ENCODE data around the gene FILIP1L. TPM values are rescaled to one million over a fixed set of nuclear protein-coding genes. Genes with fewer than 3 reads are reported as not detected.
A peak's percentile ranks its signal among the peaks of the same experiment; 100 is the strongest.
"Not testable (repeated sequence)": the region's sequence is repeated elsewhere in the genome, so short reads cannot be mapped to it uniquely, and the experiment has no call there.

Gene FILIP1L
- total RNA-seq, 1 donor from 2014 or later: 4.5 TPM

DNA sequence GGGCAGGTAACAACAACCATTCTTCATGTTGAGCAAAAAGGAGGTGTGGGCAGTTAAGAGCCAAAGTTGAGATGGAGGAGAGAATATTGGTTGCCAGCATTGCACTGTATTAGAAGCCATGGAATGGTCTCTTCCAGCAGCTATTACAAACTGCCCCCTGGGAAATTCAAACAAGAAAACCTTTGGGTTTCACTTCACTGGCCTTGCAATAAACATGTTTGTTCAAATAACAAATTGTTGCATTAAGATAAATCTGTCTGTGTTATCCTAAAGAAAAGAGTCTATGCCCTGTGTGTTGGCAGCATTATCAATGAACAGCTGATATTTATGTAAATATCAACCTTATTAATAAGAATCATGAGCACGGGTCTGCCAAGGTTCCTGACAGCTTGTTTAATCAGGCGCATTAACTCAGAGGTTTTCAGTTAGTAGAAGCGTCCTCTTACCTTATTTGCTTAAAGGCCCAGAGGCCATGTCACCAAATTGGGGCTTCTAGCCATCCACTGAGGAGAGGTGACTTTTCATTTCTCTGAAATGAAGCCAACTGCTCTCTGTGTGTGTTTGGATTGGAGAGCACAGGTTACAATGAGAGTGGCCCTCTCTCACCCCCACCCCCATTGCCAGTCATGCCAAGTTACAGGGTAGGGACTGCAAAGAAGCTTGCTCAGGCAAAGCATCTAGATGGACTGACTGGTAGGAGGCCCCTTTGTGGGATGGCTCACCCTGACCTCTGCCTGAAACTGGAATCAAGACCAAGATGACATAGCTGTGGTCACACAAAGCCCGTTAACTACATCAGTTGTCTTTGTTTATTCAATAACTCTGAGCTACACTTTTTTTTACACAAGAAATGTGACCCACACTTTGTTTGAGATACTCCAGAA lies 10.5 kb downstream of the FILIP1L start:
- no peaks in the 10 kb centered on the region for H3K27me3 Mint-ChIP-seq (ENCODE audit: low read depth)
- no peaks in the 10 kb centered on the region for H3K9me3 Mint-ChIP-seq
- H3K4me1 Mint-ChIP-seq (ENCODE audit: low read depth): peaks cover 44% of the 10 kb centered on the region
- no peak overlapping the region for H3K4me3 Mint-ChIP-seq (ENCODE audit: low read depth)
- intact Hi-C loops (cut with micrococcal nuclease): loop anchor here (2.0 kb wide), 1 partner anchor 13 kb away; no protein-coding TSS in a partner anchor
- peaks cover 50% of the 10 kb centered on the region for H3K36me3 Mint-ChIP-seq (ENCODE audit: low read depth)
- no peak for DNase-seq (ENCODE audit: low spot score)
- H3K27ac Mint-ChIP-seq: peak overlapping the region; percentile 72

DNA sequence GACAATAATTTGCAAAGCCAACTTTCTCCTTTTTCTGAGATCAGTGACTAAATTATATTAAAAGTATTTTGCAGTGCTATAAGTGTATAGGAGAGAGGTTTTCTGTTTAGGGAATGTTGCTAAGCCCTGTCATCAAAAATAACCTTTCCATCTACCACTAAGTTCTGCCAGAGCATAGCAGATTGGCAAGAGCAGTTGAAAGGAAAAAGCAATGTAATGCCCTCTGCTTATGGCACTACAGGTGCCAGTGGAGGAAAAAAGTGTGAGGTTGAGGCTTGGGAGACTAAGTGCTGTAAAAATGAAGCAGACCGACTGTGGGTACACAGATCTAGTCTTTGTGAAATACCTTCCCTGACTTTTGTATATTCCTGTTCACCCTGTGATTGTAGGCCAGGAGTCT lies 11.5 kb downstream of the FILIP1L start:
- Mint-ChIP-seq H3K27ac (no peak overlapping the region), H3K4me3 (ENCODE audit: low read depth) (no peak overlapping the region), H3K4me1 (ENCODE audit: low read depth) (peaks cover 38% of the 10 kb centered on the region), H3K27me3 (ENCODE audit: low read depth) (no peaks in the 10 kb centered on the region), H3K9me3 (no peaks in the 10 kb centered on the region), H3K36me3 (ENCODE audit: low read depth) (peaks cover 48% of the 10 kb centered on the region)
- no peak for DNase-seq (ENCODE audit: low spot score)
- intact Hi-C loops (cut with micrococcal nuclease): no loop called here

DNA sequence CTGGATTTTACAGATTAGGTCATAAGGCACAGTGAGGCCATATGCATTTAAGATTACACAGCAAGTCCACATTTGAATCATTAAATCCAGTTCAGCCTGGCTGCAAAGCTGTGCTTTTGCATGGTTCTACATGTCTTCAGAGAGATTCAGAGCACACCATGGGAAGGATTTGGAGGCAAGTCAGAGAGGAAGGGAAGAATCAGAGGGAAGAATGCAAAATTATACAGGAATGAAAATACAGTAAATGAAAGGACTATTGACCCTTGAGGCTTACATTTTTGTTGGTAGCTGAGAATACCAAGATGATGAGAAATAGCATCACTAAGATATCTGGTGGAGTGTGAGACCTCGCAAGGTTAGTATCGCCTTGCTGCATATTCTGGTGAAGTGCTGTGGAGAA lies 13.9 kb downstream of the FILIP1L start:
- DNase-seq (ENCODE audit: low spot score): no peak
- peaks cover 40% of the 10 kb centered on the region for H3K4me1 Mint-ChIP-seq (ENCODE audit: low read depth)
- no peak overlapping the region for H3K4me3 Mint-ChIP-seq (ENCODE audit: low read depth)
- H3K36me3 Mint-ChIP-seq (ENCODE audit: low read depth): peaks cover 38% of the 10 kb centered on the region
- H3K9me3 Mint-ChIP-seq: no peaks in the 10 kb centered on the region
- no peaks in the 10 kb centered on the region for H3K27me3 Mint-ChIP-seq (ENCODE audit: low read depth)
- intact Hi-C loops (cut with micrococcal nuclease): no loop called here
- no peak overlapping the region for H3K27ac Mint-ChIP-seq

DNA sequence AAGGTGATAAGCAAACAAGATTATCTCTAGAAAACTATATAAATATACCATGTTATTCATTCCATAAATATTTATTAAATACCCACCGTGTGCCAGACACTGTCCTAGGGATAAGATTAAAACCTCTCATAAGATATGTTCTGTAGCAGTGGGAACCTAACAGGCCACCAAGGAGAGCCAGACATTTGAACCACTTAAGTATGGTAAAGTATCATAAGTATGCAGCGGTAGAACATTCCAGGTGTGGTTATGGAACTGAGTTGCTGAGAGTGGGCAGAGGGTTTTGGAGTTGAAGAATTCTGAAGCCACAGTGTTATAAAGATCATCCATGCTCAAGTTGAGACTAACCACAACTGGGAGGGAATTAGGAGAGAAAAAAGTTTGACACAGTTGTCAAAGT lies 14.7 kb downstream of the FILIP1L start:
- Mint-ChIP-seq H3K4me1 (ENCODE audit: low read depth) (peaks cover 32% of the 10 kb centered on the region), H3K9me3 (no peaks in the 10 kb centered on the region), H3K27me3 (ENCODE audit: low read depth) (no peaks in the 10 kb centered on the region), H3K36me3 (ENCODE audit: low read depth) (peaks cover 33% of the 10 kb centered on the region), H3K4me3 (ENCODE audit: low read depth) (no peak overlapping the region), H3K27ac (no peak overlapping the region)
- DNase-seq (ENCODE audit: low spot score): no peak
- intact Hi-C loops (cut with micrococcal nuclease): no loop called here

DNA sequence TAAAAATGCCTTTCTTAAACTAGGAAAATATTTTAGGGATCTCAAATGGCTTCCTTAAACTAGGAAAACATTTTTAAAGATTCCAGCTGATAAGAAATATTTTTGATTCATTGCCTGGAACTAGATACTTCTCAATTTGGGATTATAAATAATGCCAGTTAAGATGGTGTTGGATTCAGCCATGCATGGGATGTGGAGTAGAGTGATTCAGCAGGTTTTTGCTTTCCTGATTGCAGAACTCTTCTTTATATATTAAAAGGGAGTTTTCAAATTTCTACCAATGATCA lies 15.6 kb downstream of the FILIP1L start:
- no peaks in the 10 kb centered on the region for H3K9me3 Mint-ChIP-seq
- H3K4me1 Mint-ChIP-seq (ENCODE audit: low read depth): peaks cover 27% of the 10 kb centered on the region
- H3K27me3 Mint-ChIP-seq (ENCODE audit: low read depth): no peaks in the 10 kb centered on the region
- no peak overlapping the region for H3K4me3 Mint-ChIP-seq (ENCODE audit: low read depth)
- no peak for DNase-seq (ENCODE audit: low spot score)
- peaks cover 25% of the 10 kb centered on the region for H3K36me3 Mint-ChIP-seq (ENCODE audit: low read depth)
- H3K27ac Mint-ChIP-seq: no peak overlapping the region
- intact Hi-C loops (cut with micrococcal nuclease): no loop called here

DNA sequence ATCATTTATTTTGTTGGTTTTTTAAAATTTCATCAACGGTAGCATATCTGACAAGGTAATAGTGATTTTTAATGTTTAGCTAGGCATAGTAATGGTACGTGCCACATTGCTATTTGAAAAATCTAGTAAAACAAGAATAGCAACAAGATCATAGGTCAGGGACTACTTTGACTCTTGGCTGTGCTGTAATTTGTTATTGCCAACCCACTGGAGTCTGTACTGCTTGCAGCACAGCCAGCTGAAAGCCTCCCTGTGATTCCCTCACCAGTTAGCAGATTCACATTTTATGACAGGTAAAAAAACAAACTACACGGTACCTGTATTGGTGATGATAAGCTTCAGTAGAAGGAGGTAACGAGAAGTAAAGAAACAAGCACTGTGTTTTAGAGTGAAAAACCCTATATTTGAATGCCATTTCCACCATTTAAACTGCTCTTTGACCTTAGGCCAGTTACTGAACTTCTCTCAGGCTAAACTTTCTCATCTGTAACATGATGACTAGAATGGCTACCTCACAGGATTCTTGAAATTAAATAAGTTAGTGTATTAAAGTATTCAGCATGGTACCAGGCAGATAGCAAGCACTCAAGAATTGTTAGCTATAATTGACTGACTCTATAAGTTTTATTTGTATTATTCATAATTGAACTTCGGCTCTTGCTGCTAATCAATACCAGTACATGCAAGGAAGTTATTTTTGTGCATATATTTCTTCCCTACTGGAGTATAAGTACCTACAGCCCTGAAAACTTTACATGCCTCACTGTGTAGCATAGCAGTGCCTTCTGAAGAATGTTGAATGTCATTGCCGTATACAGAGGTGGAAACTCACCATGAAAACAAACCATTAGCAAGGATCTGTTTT lies 16.1 kb downstream of the FILIP1L start:
- Mint-ChIP-seq H3K27me3 (ENCODE audit: low read depth) (no peaks in the 10 kb centered on the region), H3K4me1 (ENCODE audit: low read depth) (peaks cover 22% of the 10 kb centered on the region), H3K4me3 (ENCODE audit: low read depth) (no peak overlapping the region), H3K36me3 (ENCODE audit: low read depth) (peaks cover 19% of the 10 kb centered on the region), H3K9me3 (no peaks in the 10 kb centered on the region), H3K27ac (no peak overlapping the region)
- intact Hi-C loops (cut with micrococcal nuclease): no loop called here
- no peak for DNase-seq (ENCODE audit: low spot score)

DNA sequence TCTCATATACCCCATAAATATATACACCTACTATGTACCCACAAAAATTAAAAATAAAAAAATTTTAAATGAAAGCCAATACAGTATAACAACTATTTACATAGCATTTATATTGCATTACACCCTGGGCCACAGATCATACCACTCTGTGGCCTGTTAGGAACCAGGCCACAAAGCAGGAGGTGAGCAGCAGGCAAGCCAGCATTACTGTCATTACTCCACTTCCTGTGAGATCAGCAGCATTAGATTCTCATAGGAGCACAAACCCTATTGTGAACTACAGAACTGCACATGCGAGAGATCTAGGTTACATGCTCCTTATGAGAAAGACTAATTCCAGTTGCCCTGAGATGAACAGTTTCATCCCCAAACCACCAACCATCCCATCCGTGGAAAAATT lies 17.4 kb downstream of the FILIP1L start:
- Mint-ChIP-seq H3K9me3 (no peaks in the 10 kb centered on the region), H3K36me3 (ENCODE audit: low read depth) (peaks cover 12% of the 10 kb centered on the region), H3K4me1 (ENCODE audit: low read depth) (peaks cover 18% of the 10 kb centered on the region), H3K27ac (no peak overlapping the region), H3K4me3 (ENCODE audit: low read depth) (no peak overlapping the region), H3K27me3 (ENCODE audit: low read depth) (no peaks in the 10 kb centered on the region)
- no peak for DNase-seq (ENCODE audit: low spot score)
- intact Hi-C loops (cut with micrococcal nuclease): no loop called here

DNA sequence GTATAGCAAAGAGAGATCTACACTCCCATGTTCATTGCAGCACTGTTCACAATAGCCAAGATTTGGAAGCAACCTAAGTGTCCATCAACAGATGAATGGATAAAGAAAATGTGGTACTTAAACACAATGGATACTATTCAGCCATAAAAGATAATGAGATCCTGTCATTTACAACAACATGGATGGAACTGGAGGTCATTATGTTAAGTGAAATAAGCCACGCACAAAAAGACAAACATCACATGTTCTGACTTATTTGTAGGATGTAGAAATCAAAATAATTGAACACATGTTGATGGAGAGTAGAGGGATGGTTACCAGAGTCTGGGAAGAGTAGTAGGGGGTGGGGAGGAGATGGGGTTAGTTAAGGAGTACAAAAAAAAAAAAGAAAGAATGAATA lies 18.0 kb downstream of the FILIP1L start:
- H3K27ac Mint-ChIP-seq; intact Hi-C loops (cut with micrococcal nuclease); H3K27me3 Mint-ChIP-seq (ENCODE audit: low read depth); H3K9me3 Mint-ChIP-seq; H3K4me3 Mint-ChIP-seq (ENCODE audit: low read depth); DNase-seq (ENCODE audit: low spot score): not testable (repeated sequence)
- Mint-ChIP-seq H3K36me3 (ENCODE audit: low read depth) (peaks cover 11% of the 10 kb centered on the region), H3K4me1 (ENCODE audit: low read depth) (peaks cover 18% of the 10 kb centered on the region)

DNA sequence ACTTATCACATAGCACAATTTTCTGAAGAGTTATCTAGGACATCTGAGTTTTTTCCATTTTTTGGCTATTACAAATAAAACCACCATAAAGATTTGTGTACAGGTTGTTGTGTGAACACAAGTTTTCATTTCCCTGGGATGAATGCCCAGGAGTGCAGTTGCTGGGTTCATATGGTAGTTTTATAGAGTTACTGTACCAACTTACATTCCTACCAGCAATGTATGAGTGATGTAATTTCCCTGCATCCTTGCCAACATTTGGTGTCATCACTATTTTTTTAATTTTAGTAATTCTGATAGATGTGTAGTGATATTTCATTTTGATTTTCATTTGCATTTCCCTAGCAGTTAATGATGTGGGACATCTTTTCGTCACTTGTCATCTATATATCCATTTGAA lies 20.5 kb downstream of the FILIP1L start:
- Mint-ChIP-seq H3K4me1 (ENCODE audit: low read depth) (peaks cover 38% of the 10 kb centered on the region), H3K27me3 (ENCODE audit: low read depth) (no peaks in the 10 kb centered on the region), H3K9me3 (no peaks in the 10 kb centered on the region), H3K27ac (no peak overlapping the region), H3K36me3 (ENCODE audit: low read depth) (peaks cover 3% of the 10 kb centered on the region), H3K4me3 (ENCODE audit: low read depth) (no peak overlapping the region)
- intact Hi-C loops (cut with micrococcal nuclease): no loop called here
- no peak for DNase-seq (ENCODE audit: low spot score)

DNA sequence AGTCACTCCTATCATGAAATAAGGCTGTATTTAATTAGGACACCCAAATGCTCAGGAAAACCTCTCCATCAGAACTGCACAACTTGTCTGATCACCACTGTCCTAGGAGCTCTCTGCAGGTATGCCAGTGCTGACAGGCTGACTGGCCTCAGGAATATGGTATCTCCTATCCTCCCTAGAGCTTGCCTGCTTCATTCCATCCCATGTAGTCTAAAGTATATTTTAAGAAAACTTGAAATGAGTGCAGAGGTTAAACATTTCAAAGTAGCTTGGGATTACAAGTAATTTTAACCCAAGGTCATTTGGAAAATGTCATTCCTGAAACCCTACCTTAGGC lies 23.7 kb downstream of the FILIP1L start:
- Mint-ChIP-seq H3K27me3 (ENCODE audit: low read depth) (peaks cover 1% of the 10 kb centered on the region), H3K27ac (no peak overlapping the region), H3K36me3 (ENCODE audit: low read depth) (peaks cover 10% of the 10 kb centered on the region), H3K4me1 (ENCODE audit: low read depth) (peaks cover 39% of the 10 kb centered on the region), H3K9me3 (no peaks in the 10 kb centered on the region), H3K4me3 (ENCODE audit: low read depth) (no peak overlapping the region)
- intact Hi-C loops (cut with micrococcal nuclease): loop anchor here (1.0 to 2.0 kb wide), 3 partner anchors 14 to 272 kb away; no protein-coding TSS in a partner anchor
- DNase-seq (ENCODE audit: low spot score): no peak

DNA sequence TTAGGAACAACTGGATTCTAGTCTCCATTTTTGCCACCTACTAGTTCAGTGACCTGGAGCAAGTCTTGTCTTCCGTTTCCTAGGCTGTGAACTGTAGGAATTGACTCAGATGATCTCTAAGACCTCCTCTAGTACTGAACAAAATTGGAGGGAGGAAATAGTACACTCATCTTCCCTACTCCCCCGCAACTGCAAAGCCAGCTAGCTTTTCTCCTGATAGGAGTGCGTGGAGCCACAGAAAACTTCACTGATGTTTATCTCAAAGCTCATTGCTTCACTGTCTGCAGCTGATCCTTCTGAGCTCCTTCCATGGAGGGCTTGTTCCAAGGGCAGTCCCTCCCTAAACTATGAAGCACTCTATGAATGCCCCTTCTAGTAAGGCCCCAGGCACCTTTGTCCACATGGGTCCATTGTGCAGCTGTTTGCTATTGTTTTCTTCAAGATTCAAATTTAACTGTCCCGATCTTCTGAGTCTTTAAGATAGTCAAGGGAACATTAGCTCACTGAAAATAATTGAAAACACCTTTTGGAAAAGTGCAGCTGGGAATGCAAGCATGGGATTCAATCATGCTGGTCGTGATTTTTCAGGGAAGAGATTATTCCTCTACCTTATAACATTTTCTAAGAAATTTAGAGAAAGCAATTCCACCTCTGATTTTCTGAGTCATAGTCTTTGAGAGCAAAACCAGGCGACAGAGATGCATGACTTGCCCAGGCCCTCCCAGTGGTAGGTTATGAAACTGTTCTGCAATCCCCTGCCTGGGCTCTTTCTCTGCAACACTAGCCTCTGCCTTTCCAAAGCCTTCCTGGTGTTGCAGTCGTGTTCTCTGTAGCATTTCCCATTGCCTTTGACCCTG lies 24.3 kb downstream of the FILIP1L start:
- Mint-ChIP-seq H3K27ac (peak overlapping the region; percentile 52), H3K36me3 (ENCODE audit: low read depth) (peaks cover 11% of the 10 kb centered on the region), H3K4me3 (ENCODE audit: low read depth) (peak overlapping the region; percentile 0), H3K27me3 (ENCODE audit: low read depth) (peaks cover 1% of the 10 kb centered on the region), H3K9me3 (no peaks in the 10 kb centered on the region), H3K4me1 (ENCODE audit: low read depth) (peaks cover 39% of the 10 kb centered on the region)
- no peak for DNase-seq (ENCODE audit: low spot score)
- intact Hi-C loops (cut with micrococcal nuclease): loop anchor here (1.0 to 5.0 kb wide), 6 partner anchors 15 to 272 kb away; no protein-coding TSS in a partner anchor

DNA sequence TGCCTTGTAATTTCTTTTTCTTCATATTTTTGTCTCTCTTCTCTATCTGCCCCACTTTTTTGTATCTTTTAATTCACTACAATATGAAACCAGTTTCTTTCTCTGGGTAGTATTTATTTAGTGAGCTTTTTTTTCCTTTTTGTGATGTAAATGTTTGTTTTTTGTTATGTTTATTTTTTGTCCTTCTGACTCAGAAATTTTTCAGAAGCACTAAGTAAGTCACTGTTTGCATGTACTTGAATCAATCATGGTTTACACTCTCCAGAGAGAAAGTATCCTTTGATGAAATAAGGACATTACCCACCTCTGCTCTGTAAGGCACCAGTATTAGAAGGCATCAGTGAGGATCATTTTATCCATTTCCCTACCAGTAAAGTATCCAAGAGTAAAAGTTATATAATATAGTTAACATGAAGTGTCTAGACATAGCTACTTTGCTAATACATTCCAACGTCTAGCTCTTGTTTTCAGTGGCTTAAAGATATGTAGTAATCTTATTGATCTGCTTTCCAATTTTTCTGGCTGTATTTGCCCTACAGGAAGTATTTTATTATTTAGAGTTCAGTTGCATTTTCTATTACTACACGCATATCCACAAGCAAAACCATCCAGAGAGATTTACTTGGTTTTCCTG lies 25.4 kb downstream of the FILIP1L start:
- peak overlapping the region; percentile 54 for H3K27ac Mint-ChIP-seq
- peaks cover 1% of the 10 kb centered on the region for H3K27me3 Mint-ChIP-seq (ENCODE audit: low read depth)
- H3K36me3 Mint-ChIP-seq (ENCODE audit: low read depth): peaks cover 11% of the 10 kb centered on the region
- intact Hi-C loops (cut with micrococcal nuclease): loop anchor here (2.0 to 5.0 kb wide), 3 partner anchors 123 to 257 kb away; no protein-coding TSS in a partner anchor
- no peaks in the 10 kb centered on the region for H3K9me3 Mint-ChIP-seq
- peaks cover 38% of the 10 kb centered on the region for H3K4me1 Mint-ChIP-seq (ENCODE audit: low read depth)
- DNase-seq (ENCODE audit: low spot score): no peak
- peak overlapping the region; percentile 11 for H3K4me3 Mint-ChIP-seq (ENCODE audit: low read depth)
